HG03060 (cell line): Measurements from ENCODE around the gene SMARCA2.
"Not testable (repeated sequence)": the region's sequence is repeated elsewhere in the genome, so short reads cannot be mapped to it uniquely, and the experiment has no call there.

ENCODE experiments used
- ATAC-seq: cut with Tn5 transposase; IDR thresholded peaks from one replicate; pipeline ENCODE4 v1.9.1; 2021; ENCODE audit warnings: low read depth, moderate number of reproducible peaks; ENCODE audit not compliant: unreplicated experiment

Gene SMARCA2

GRCh38 chr9:2134391-2134790, 119.2 kb downstream of the SMARCA2 start:
- ATAC-seq, result no peak

GRCh38 chr9:2138646-2139045, 123.5 kb downstream of the SMARCA2 start:
- no peak for ATAC-seq

- no peak for ATAC-seq
Measured at GRCh38 chr9:2140600-2141223, 125.6 kb downstream of the SMARCA2 start.

- ATAC-seq, result no peak
Measured at GRCh38 chr9:2142212-2142611, 127.1 kb downstream of the SMARCA2 start.

GRCh38 chr9:2144619-2145018, 129.5 kb downstream of the SMARCA2 start:
- no peak for ATAC-seq

GRCh38 chr9:2145746-2146145, 130.6 kb downstream of the SMARCA2 start:
- no peak for ATAC-seq

- ATAC-seq, result not testable (repeated sequence)
Measured at GRCh38 chr9:2146700-2147099, 131.6 kb downstream of the SMARCA2 start.

- ATAC-seq, result no peak
Measured at GRCh38 chr9:2150338-2150737, 135.2 kb downstream of the SMARCA2 start.

- ATAC-seq, result no peak
Measured at GRCh38 chr9:2151171-2151570, 136.0 kb downstream of the SMARCA2 start.

- no peak for ATAC-seq
Measured at GRCh38 chr9:2152966-2153629, 138.0 kb downstream of the SMARCA2 start.

GRCh38 chr9:2153630-2154217, 138.6 kb downstream of the SMARCA2 start:
- ATAC-seq, result no peak

- ATAC-seq, result no peak
Measured at GRCh38 chr9:2154731-2155130, 139.6 kb downstream of the SMARCA2 start.

- no peak for ATAC-seq
Measured at GRCh38 chr9:2155966-2156365, 140.8 kb downstream of the SMARCA2 start.

- no peak for ATAC-seq
Measured at GRCh38 chr9:2157277-2158110, 142.3 kb downstream of the SMARCA2 start.

- no peak for ATAC-seq
Measured at GRCh38 chr9:2158111-2158610, 143.0 kb downstream of the SMARCA2 start.

GRCh38 chr9:2158766-2159430, 143.8 kb downstream of the SMARCA2 start:
- ATAC-seq, result no peak

GRCh38 chr9:2159521-2160454, 144.6 kb downstream of the SMARCA2 start:
- no peak for ATAC-seq

GRCh38 chr9:2161661-2162060, 146.5 kb downstream of the SMARCA2 start:
- ATAC-seq, result no peak

GRCh38 chr9:2163231-2163885, 148.2 kb downstream of the SMARCA2 start:
- no peak for ATAC-seq
